NT2/D1 (cell line): ENCODE results near the gene KPNB1.

Source experiments
- YY1 ChIP-seq: IDR thresholded peaks from 2 replicates; pipeline ENCODE4 v1.6.1; 2011; ENCODE audit not compliant: insufficient read length, insufficient read depth
- ZNF274 ChIP-seq: IDR thresholded peaks from 2 replicates; pipeline ENCODE4 v1.6.1; 2011; ENCODE audit warnings: mild to moderate bottlenecking, low read depth, low read length

- no peak for TF ChIP-seq YY1
- TF ChIP-seq ZNF274 = no peak
These were observed 15.7 kb upstream of the KPNB1 start for GRCh38 chr17:47633996-47634395.
